ENCODE results near the gene EMC7. TPM values are rescaled to one million over a fixed set of nuclear protein-coding genes. Genes with fewer than 3 reads are reported as not detected.
"Not testable (repeated sequence)": the region's sequence is repeated elsewhere in the genome, so short reads cannot be mapped to it uniquely, and the experiment has no call there.

EMC7 gene
- polyA plus RNA-seq, 1 donor (not counting 4 experiments of a cell fraction or from before 2014, with no cell fraction given), result 101 TPM

- H3K4me3 ChIP-seq (ENCODE audit: control insufficient read depth in 2 of 3, extremely low read depth in 1 of 3, insufficient read depth in 2 of 3, low read depth in 1 of 3, low read length in 3 of 3), result no peak overlapping the region
- dilution Hi-C loops (cut with MboI; ENCODE audit: extremely low pct_ligation_motif_present, low sequenced_read_pairs), result no loop called here
- H3K9me3 ChIP-seq (ENCODE audit: control insufficient read depth, low read depth, low read length), result no peaks in the 10 kb centered on the region
- TF ChIP-seq EZH2 (IDR thresholded peaks at IDR 0.05; ENCODE audit: low read length), result no peak
- TF ChIP-seq, protein P1, sequence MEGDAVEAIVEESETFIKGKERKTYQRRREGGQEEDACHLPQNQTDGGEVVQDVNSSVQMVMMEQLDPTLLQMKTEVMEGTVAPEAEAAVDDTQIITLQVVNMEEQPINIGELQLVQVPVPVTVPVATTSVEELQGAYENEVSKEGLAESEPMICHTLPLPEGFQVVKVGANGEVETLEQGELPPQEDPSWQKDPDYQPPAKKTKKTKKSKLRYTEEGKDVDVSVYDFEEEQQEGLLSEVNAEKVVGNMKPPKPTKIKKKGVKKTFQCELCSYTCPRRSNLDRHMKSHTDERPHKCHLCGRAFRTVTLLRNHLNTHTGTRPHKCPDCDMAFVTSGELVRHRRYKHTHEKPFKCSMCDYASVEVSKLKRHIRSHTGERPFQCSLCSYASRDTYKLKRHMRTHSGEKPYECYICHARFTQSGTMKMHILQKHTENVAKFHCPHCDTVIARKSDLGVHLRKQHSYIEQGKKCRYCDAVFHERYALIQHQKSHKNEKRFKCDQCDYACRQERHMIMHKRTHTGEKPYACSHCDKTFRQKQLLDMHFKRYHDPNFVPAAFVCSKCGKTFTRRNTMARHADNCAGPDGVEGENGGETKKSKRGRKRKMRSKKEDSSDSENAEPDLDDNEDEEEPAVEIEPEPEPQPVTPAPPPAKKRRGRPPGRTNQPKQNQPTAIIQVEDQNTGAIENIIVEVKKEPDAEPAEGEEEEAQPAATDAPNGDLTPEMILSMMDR (optimal IDR thresholded peaks at IDR 0.05 in 1 of 3, IDR thresholded peaks at IDR 0.05 in 1 of 3, conservative IDR thresholded peaks at IDR 0.05 in 1 of 3; ENCODE audit: extremely low read depth in 1 of 3, insufficient read depth in 2 of 3, low read length in 3 of 3), result no peak
- H4K20me1 ChIP-seq (ENCODE audit: control insufficient read depth, extremely low read depth, insufficient read depth, low read length), result no peaks in the 10 kb centered on the region
- FAIRE-seq, result no peak
- H3K79me2 ChIP-seq (ENCODE audit: control insufficient read depth, insufficient read depth, low read length), result no peaks in the 10 kb centered on the region
- no peak overlapping the region for H3K27ac ChIP-seq (ENCODE audit: control insufficient read depth, insufficient read depth, low read length)
- no peak overlapping the region for H3K9ac ChIP-seq (ENCODE audit: control insufficient read depth, extremely low read depth, insufficient read depth, low read length)
- no peaks in the 10 kb centered on the region for H3K27me3 ChIP-seq (ENCODE audit: control insufficient read depth, extremely low read depth, insufficient read depth, low read length)
- peaks cover 2% of the 10 kb centered on the region for H3K9me1 ChIP-seq (ENCODE audit: control insufficient read depth, extremely low read depth, insufficient read depth, low read length)
- H3K36me3 ChIP-seq (ENCODE audit: control insufficient read depth in 2 of 2, extremely low read depth in 1 of 2, insufficient read depth in 2 of 2, low read length in 2 of 2), result no peaks in the 10 kb centered on the region
- no peak overlapping the region for H3K4me2 ChIP-seq (ENCODE audit: control insufficient read depth, extremely low read depth, insufficient read depth, low read depth, low read length)
- H2AFZ ChIP-seq (ENCODE audit: control insufficient read depth, low read length), result no peak overlapping the region
- DNase-seq (ENCODE audit: low read depth, low spot score), result no peak
- H3K4me1 ChIP-seq (ENCODE audit: control insufficient read depth, extremely low read depth, insufficient read depth, low read length), result no peaks in the 10 kb centered on the region
Measured at GRCh38 chr15:34055868-34056595, 45.6 kb downstream of the EMC7 start.

GRCh38 chr15:34054081-34054707, 47.5 kb downstream of the EMC7 start:
- Histone ChIP-seq H3K27me3 (ENCODE audit: control insufficient read depth, extremely low read depth, insufficient read depth, low read length) (no peaks in the 10 kb centered on the region), H3K79me2 (ENCODE audit: control insufficient read depth, insufficient read depth, low read length) (no peaks in the 10 kb centered on the region), H3K36me3 (ENCODE audit: control insufficient read depth in 2 of 2, extremely low read depth in 1 of 2, insufficient read depth in 2 of 2, low read length in 2 of 2) (no peaks in the 10 kb centered on the region), H3K9me3 (ENCODE audit: control insufficient read depth, low read depth, low read length) (no peaks in the 10 kb centered on the region), H3K9ac (ENCODE audit: control insufficient read depth, extremely low read depth, insufficient read depth, low read length) (no peak overlapping the region), H4K20me1 (ENCODE audit: control insufficient read depth, extremely low read depth, insufficient read depth, low read length) (no peaks in the 10 kb centered on the region), H3K4me3 (ENCODE audit: control insufficient read depth in 2 of 3, extremely low read depth in 1 of 3, insufficient read depth in 2 of 3, low read depth in 1 of 3, low read length in 3 of 3) (no peak overlapping the region), H3K4me1 (ENCODE audit: control insufficient read depth, extremely low read depth, insufficient read depth, low read length) (peaks cover 1% of the 10 kb centered on the region), H3K9me1 (ENCODE audit: control insufficient read depth, extremely low read depth, insufficient read depth, low read length) (peaks cover 2% of the 10 kb centered on the region), H3K4me2 (ENCODE audit: control insufficient read depth, extremely low read depth, insufficient read depth, low read depth, low read length) (no peak overlapping the region), H2AFZ (ENCODE audit: control insufficient read depth, low read length) (no peak overlapping the region), H3K27ac (ENCODE audit: control insufficient read depth, insufficient read depth, low read length) (no peak overlapping the region)
- FAIRE-seq (no peak), DNase-seq (ENCODE audit: low read depth, low spot score) (no peak)
- TF ChIP-seq, protein P1 (optimal IDR thresholded peaks at IDR 0.05 in 1 of 3, IDR thresholded peaks at IDR 0.05 in 1 of 3, conservative IDR thresholded peaks at IDR 0.05 in 1 of 3; ENCODE audit: extremely low read depth in 1 of 3, insufficient read depth in 2 of 3, low read length in 3 of 3), result no peak
- no peak for TF ChIP-seq EZH2 (IDR thresholded peaks at IDR 0.05; ENCODE audit: low read length)
- dilution Hi-C loops (cut with MboI; ENCODE audit: extremely low pct_ligation_motif_present, low sequenced_read_pairs), result no loop called here

DNA sequence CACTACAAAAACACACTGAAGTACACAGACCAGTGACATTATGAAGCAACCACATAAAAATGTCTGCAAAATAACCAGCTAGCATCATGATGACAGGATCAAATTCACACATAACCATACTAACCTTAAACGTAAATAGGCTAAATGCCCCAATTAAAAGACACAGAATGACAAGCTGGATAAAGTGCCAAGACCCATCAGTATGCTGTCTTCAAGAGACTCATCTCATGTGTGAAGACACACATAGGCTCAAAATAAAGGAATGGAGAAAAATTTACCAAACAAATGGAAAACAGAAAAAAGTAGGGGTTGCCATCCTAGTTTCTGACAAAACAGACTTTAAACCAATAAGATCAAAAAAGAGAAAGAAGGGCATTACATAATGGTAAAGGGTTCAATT, 51.3 kb downstream of the EMC7 start:
- H3K4me3 ChIP-seq (ENCODE audit: control insufficient read depth in 2 of 3, extremely low read depth in 1 of 3, insufficient read depth in 2 of 3, low read depth in 1 of 3, low read length in 3 of 3); H3K4me1 ChIP-seq (ENCODE audit: control insufficient read depth, extremely low read depth, insufficient read depth, low read length); H3K36me3 ChIP-seq (ENCODE audit: control insufficient read depth in 2 of 2, extremely low read depth in 1 of 2, insufficient read depth in 2 of 2, low read length in 2 of 2); H3K9me3 ChIP-seq (ENCODE audit: control insufficient read depth, low read depth, low read length); H3K79me2 ChIP-seq (ENCODE audit: control insufficient read depth, insufficient read depth, low read length); H3K9me1 ChIP-seq (ENCODE audit: control insufficient read depth, extremely low read depth, insufficient read depth, low read length); H3K4me2 ChIP-seq (ENCODE audit: control insufficient read depth, extremely low read depth, insufficient read depth, low read depth, low read length); H2AFZ ChIP-seq (ENCODE audit: control insufficient read depth, low read length); H4K20me1 ChIP-seq (ENCODE audit: control insufficient read depth, extremely low read depth, insufficient read depth, low read length); H3K27me3 ChIP-seq (ENCODE audit: control insufficient read depth, extremely low read depth, insufficient read depth, low read length); DNase-seq (ENCODE audit: low read depth, low spot score); FAIRE-seq; H3K9ac ChIP-seq (ENCODE audit: control insufficient read depth, extremely low read depth, insufficient read depth, low read length); H3K27ac ChIP-seq (ENCODE audit: control insufficient read depth, insufficient read depth, low read length); dilution Hi-C loops (cut with MboI; ENCODE audit: extremely low pct_ligation_motif_present, low sequenced_read_pairs): not testable (repeated sequence)
